ENCODE data around the gene FITM2.

Gene FITM2
- total RNA-seq, result 6.8 to 7.4 (median 6.9) reads per million in 3 donors

GRCh38 chr20:44310664-44311639 lies at the start of gene FITM2:
FITM2 (minus strand) TSS chr20:44311202; CDS start chr20:44311148, 54 bp downstream.
- Histone ChIP-seq H3K9me3 (ENCODE audit: control insufficient read depth, low read length) (no peaks in the 10 kb centered on the region), H3K4me3 (ENCODE audit: insufficient read depth, low read depth, low read length, poor library complexity, severe bottlenecking) (peak within 1 kb of the TSS; percentile 90), H3K27me3 (replicated peaks; ENCODE audit: control insufficient read depth, insufficient read depth, low read length, poor library complexity, severe bottlenecking) (no peaks in the 10 kb centered on the region), H3K36me3 (ENCODE audit: control insufficient read depth, insufficient read depth, low read length) (no peaks in the 10 kb centered on the region), H3K27ac (ENCODE audit: insufficient read depth, low read length, poor library complexity, severe bottlenecking) (peak within 1 kb of the TSS; percentile 66), H3K4me1 (ENCODE audit: control insufficient read depth, insufficient read depth, low read length, poor library complexity, severe bottlenecking) (peaks cover 12% of the 10 kb centered on the region)
- peak; percentile 95 to 98 (median 98) for DNase-seq

- H3K27ac ChIP-seq (ENCODE audit: insufficient read depth, low read length, poor library complexity, severe bottlenecking), result no peak overlapping the region
- no peak overlapping the region for H3K4me3 ChIP-seq (ENCODE audit: insufficient read depth, low read depth, low read length, poor library complexity, severe bottlenecking)
- H3K4me1 ChIP-seq (ENCODE audit: control insufficient read depth, insufficient read depth, low read length, poor library complexity, severe bottlenecking), result no peaks in the 10 kb centered on the region
- no peak for DNase-seq
- H3K27me3 ChIP-seq (replicated peaks; ENCODE audit: control insufficient read depth, insufficient read depth, low read length, poor library complexity, severe bottlenecking), result no peaks in the 10 kb centered on the region
- H3K36me3 ChIP-seq (ENCODE audit: control insufficient read depth, insufficient read depth, low read length), result no peaks in the 10 kb centered on the region
- no peaks in the 10 kb centered on the region for H3K9me3 ChIP-seq (ENCODE audit: control insufficient read depth, low read length)
Observed at GRCh38 chr20:44360221-44360620, 49.2 kb upstream of the FITM2 start.

- Histone ChIP-seq H3K9me3 (ENCODE audit: control insufficient read depth, low read length) (no peaks in the 10 kb centered on the region), H3K4me1 (ENCODE audit: control insufficient read depth, insufficient read depth, low read length, poor library complexity, severe bottlenecking) (no peaks in the 10 kb centered on the region), H3K4me3 (ENCODE audit: insufficient read depth, low read depth, low read length, poor library complexity, severe bottlenecking) (no peak overlapping the region), H3K27me3 (replicated peaks; ENCODE audit: control insufficient read depth, insufficient read depth, low read length, poor library complexity, severe bottlenecking) (no peaks in the 10 kb centered on the region), H3K27ac (ENCODE audit: insufficient read depth, low read length, poor library complexity, severe bottlenecking) (no peak overlapping the region), H3K36me3 (ENCODE audit: control insufficient read depth, insufficient read depth, low read length) (no peaks in the 10 kb centered on the region)
- no peak for DNase-seq
Observed at GRCh38 chr20:44358776-44359175, 47.8 kb upstream of the FITM2 start.

GRCh38 chr20:44357555-44358125 lies 46.6 kb upstream of the FITM2 start:
- H3K27me3 ChIP-seq (replicated peaks; ENCODE audit: control insufficient read depth, insufficient read depth, low read length, poor library complexity, severe bottlenecking), result no peaks in the 10 kb centered on the region
- DNase-seq, result no peak
- no peaks in the 10 kb centered on the region for H3K9me3 ChIP-seq (ENCODE audit: control insufficient read depth, low read length)

GRCh38 chr20:44357020-44357419 lies 46.0 kb upstream of the FITM2 start:
- Histone ChIP-seq H3K27me3 (replicated peaks; ENCODE audit: control insufficient read depth, insufficient read depth, low read length, poor library complexity, severe bottlenecking) (peaks cover 1% of the 10 kb centered on the region), H3K4me3 (ENCODE audit: insufficient read depth, low read depth, low read length, poor library complexity, severe bottlenecking) (no peak overlapping the region), H3K9me3 (ENCODE audit: control insufficient read depth, low read length) (no peaks in the 10 kb centered on the region), H3K36me3 (ENCODE audit: control insufficient read depth, insufficient read depth, low read length) (no peaks in the 10 kb centered on the region), H3K27ac (ENCODE audit: insufficient read depth, low read length, poor library complexity, severe bottlenecking) (no peak overlapping the region), H3K4me1 (ENCODE audit: control insufficient read depth, insufficient read depth, low read length, poor library complexity, severe bottlenecking) (no peaks in the 10 kb centered on the region)
- no peak for DNase-seq

More at GRCh38 chr20:44357555-44358125, 46.6 kb upstream of the FITM2 start:
- H3K4me3 ChIP-seq (ENCODE audit: insufficient read depth, low read depth, low read length, poor library complexity, severe bottlenecking), result no peak overlapping the region
- H3K36me3 ChIP-seq (ENCODE audit: control insufficient read depth, insufficient read depth, low read length), result no peaks in the 10 kb centered on the region
- H3K27ac ChIP-seq (ENCODE audit: insufficient read depth, low read length, poor library complexity, severe bottlenecking), result no peak overlapping the region
- H3K4me1 ChIP-seq (ENCODE audit: control insufficient read depth, insufficient read depth, low read length, poor library complexity, severe bottlenecking), result no peaks in the 10 kb centered on the region

GRCh38 chr20:44356353-44356723 lies 45.3 kb upstream of the FITM2 start:
- Histone ChIP-seq H3K4me1 (ENCODE audit: control insufficient read depth, insufficient read depth, low read length, poor library complexity, severe bottlenecking) (no peaks in the 10 kb centered on the region), H3K27me3 (replicated peaks; ENCODE audit: control insufficient read depth, insufficient read depth, low read length, poor library complexity, severe bottlenecking) (peaks cover 3% of the 10 kb centered on the region), H3K36me3 (ENCODE audit: control insufficient read depth, insufficient read depth, low read length) (no peaks in the 10 kb centered on the region), H3K4me3 (ENCODE audit: insufficient read depth, low read depth, low read length, poor library complexity, severe bottlenecking) (no peak overlapping the region), H3K27ac (ENCODE audit: insufficient read depth, low read length, poor library complexity, severe bottlenecking) (no peak overlapping the region), H3K9me3 (ENCODE audit: control insufficient read depth, low read length) (no peaks in the 10 kb centered on the region)
- no peak for DNase-seq

- Histone ChIP-seq H3K9me3 (ENCODE audit: control insufficient read depth, low read length) (no peaks in the 10 kb centered on the region), H3K4me1 (ENCODE audit: control insufficient read depth, insufficient read depth, low read length, poor library complexity, severe bottlenecking) (no peaks in the 10 kb centered on the region), H3K4me3 (ENCODE audit: insufficient read depth, low read depth, low read length, poor library complexity, severe bottlenecking) (no peak within 1 kb of the TSS), H3K36me3 (ENCODE audit: control insufficient read depth, insufficient read depth, low read length) (no peaks in the 10 kb centered on the region), H3K27me3 (replicated peaks; ENCODE audit: control insufficient read depth, insufficient read depth, low read length, poor library complexity, severe bottlenecking) (peaks cover 3% of the 10 kb centered on the region), H3K27ac (ENCODE audit: insufficient read depth, low read length, poor library complexity, severe bottlenecking) (no peak within 1 kb of the TSS)
- DNase-seq, result no peak
Observed at GRCh38 chr20:44355498-44356352, 44.7 kb upstream of the FITM2 start, which contains the start of gene HNF4A. HNF4A (plus strand) TSS chr20:44355699; CDS start chr20:44355805, 106 bp downstream.

- Histone ChIP-seq H3K36me3 (ENCODE audit: control insufficient read depth, insufficient read depth, low read length) (no peaks in the 10 kb centered on the region), H3K27me3 (replicated peaks; ENCODE audit: control insufficient read depth, insufficient read depth, low read length, poor library complexity, severe bottlenecking) (peaks cover 3% of the 10 kb centered on the region), H3K9me3 (ENCODE audit: control insufficient read depth, low read length) (no peaks in the 10 kb centered on the region), H3K4me1 (ENCODE audit: control insufficient read depth, insufficient read depth, low read length, poor library complexity, severe bottlenecking) (no peaks in the 10 kb centered on the region), H3K4me3 (ENCODE audit: insufficient read depth, low read depth, low read length, poor library complexity, severe bottlenecking) (no peak overlapping the region), H3K27ac (ENCODE audit: insufficient read depth, low read length, poor library complexity, severe bottlenecking) (no peak overlapping the region)
- no peak for DNase-seq
Observed at GRCh38 chr20:44354979-44355497, 44.0 kb upstream of the FITM2 start.

GRCh38 chr20:44350567-44350966 lies 39.6 kb upstream of the FITM2 start:
- no peaks in the 10 kb centered on the region for H3K36me3 ChIP-seq (ENCODE audit: control insufficient read depth, insufficient read depth, low read length)
- H3K4me1 ChIP-seq (ENCODE audit: control insufficient read depth, insufficient read depth, low read length, poor library complexity, severe bottlenecking), result no peaks in the 10 kb centered on the region
- no peaks in the 10 kb centered on the region for H3K9me3 ChIP-seq (ENCODE audit: control insufficient read depth, low read length)
- H3K27me3 ChIP-seq (replicated peaks; ENCODE audit: control insufficient read depth, insufficient read depth, low read length, poor library complexity, severe bottlenecking), result peaks cover 3% of the 10 kb centered on the region
- no peak overlapping the region for H3K27ac ChIP-seq (ENCODE audit: insufficient read depth, low read length, poor library complexity, severe bottlenecking)
- no peak overlapping the region for H3K4me3 ChIP-seq (ENCODE audit: insufficient read depth, low read depth, low read length, poor library complexity, severe bottlenecking)
- no peak for DNase-seq
